ENCODE data around the gene KCNC2.

DNA sequence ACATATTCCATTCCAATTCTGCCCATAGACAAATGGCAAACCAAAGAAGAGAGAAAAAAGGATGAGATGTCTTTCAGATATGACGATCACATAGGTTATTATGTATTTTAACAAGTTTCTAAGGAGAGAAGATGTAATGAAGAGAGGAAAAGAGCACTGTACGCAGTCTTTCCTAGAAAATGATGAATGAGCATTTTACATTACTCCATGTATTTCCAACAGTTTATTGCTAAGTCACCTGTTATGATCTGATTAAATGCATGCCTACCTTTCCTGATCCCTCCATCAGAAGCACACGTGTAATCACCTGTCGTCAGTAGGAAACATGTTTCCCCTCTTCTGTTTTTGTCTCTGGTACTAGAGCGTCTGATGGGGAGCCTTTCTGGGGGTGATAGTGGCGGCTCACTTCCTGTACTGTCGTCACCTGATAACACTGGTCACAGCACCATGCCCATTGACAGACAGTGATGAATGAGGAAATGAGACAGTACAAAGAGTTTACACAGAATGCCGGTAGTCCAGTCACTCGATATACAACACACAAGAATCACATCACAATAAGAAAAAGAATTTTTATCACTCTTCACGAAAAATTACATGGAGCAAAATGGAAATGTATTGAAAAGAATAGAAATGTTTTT, 161.6 kb downstream of the KCNC2 start:
- TF ChIP-seq, protein P1, sequence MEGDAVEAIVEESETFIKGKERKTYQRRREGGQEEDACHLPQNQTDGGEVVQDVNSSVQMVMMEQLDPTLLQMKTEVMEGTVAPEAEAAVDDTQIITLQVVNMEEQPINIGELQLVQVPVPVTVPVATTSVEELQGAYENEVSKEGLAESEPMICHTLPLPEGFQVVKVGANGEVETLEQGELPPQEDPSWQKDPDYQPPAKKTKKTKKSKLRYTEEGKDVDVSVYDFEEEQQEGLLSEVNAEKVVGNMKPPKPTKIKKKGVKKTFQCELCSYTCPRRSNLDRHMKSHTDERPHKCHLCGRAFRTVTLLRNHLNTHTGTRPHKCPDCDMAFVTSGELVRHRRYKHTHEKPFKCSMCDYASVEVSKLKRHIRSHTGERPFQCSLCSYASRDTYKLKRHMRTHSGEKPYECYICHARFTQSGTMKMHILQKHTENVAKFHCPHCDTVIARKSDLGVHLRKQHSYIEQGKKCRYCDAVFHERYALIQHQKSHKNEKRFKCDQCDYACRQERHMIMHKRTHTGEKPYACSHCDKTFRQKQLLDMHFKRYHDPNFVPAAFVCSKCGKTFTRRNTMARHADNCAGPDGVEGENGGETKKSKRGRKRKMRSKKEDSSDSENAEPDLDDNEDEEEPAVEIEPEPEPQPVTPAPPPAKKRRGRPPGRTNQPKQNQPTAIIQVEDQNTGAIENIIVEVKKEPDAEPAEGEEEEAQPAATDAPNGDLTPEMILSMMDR (IDR thresholded peaks at IDR 0.05), result no peak
- TF ChIP-seq EP300 (IDR thresholded peaks at IDR 0.05), result no peak
